OCI-LY3 (cell line): ENCODE measurements around the gene SEC11A.

Experiments used
- CTCF ChIP-seq: fragments of 200-600, 300-600 bp; sonication (generic); IDR thresholded peaks from 2 replicates; pipeline ENCODE4 v1.5.1; 2014; ENCODE audit warnings: antibody characterized with exemption, low read length, low read depth
- EZH2phosphoT487 ChIP-seq: fragments of 200-600 bp; shearing (Covaris generic); IDR thresholded peaks from 2 replicates; pipeline ENCODE4 v1.6.1; 2018; ENCODE audit warnings: antibody characterized with exemption, mixed run types, low read depth

GRCh38 chr15:84653584-84653909, 62.4 kb downstream of the SEC11A start:
- TF ChIP-seq CTCF (no peak), EZH2phosphoT487 (no peak)
